Muscle layer of colon (tissue), 2 donors: ENCODE results near the gene PARVB.

ENCODE experiments used
- H3K27ac ChIP-seq: one replicate; pipeline ENCODE4 v1.7.0; 2013; ENCODE audit warnings: low read depth, mild to moderate bottlenecking, low read length, moderate library complexity
- H3K27me3 ChIP-seq, 2 donors: one replicate each; pipeline ENCODE4 v1.7.0; 2013; ENCODE audit warnings: low read length in 2 of 2, mild to moderate bottlenecking in 2 of 2; ENCODE audit not compliant: insufficient read depth in 2 of 2, control insufficient read depth in 1 of 2
- H3K36me3 ChIP-seq: one replicate; pipeline ENCODE4 v1.7.0; 2013; ENCODE audit warnings: mild to moderate bottlenecking, low read length; ENCODE audit not compliant: insufficient read depth
- H3K4me1 ChIP-seq: one replicate; pipeline ENCODE4 v1.7.0; 2013; ENCODE audit warnings: mild to moderate bottlenecking, low read length; ENCODE audit not compliant: insufficient read depth
- H3K4me3 ChIP-seq, 2 donors: one replicate each; pipeline ENCODE4 v1.7.0; 2013; ENCODE audit warnings: low read length in 2 of 2, low read depth in 1 of 2, mild to moderate bottlenecking in 1 of 2, moderate library complexity in 1 of 2
- H3K9ac ChIP-seq: one replicate; pipeline ENCODE4 v1.7.0; 2013; ENCODE audit warnings: low read length
- H3K9me3 ChIP-seq: one replicate; pipeline ENCODE4 v1.7.0; 2013; ENCODE audit warnings: mild to moderate bottlenecking, low read length
- donor health status: abdominal sarcoma.
- donor health status: Adenocarcinoma of cecum.

PARVB gene

DNA sequence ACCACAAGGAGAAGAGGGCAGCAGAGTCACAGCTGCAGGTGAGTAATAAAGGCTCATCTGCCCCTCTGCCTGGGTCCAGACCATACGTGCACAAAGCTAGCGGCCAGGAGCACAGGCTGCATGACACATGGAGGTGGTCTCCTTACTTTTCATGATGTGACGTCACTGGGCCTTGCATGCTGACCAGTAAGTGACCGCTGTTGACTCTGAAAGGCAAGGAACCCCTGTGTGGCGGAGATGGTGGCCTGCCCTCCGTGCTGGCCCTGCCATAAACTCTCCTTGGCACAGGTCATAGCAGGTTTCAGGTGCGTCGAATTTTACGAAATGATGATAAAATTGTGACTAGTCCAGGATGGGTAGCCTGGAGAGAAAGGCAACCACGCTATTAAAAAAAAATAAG is 149.1 kb downstream of the PARVB start:
- Histone ChIP-seq H3K27me3 (no peaks in the 10 kb centered on the region), H3K9me3 (no peaks in the 10 kb centered on the region), H3K36me3 (no peaks in the 10 kb centered on the region), H3K4me1 (no peaks in the 10 kb centered on the region), H3K9ac (no peak overlapping the region), H3K4me3 (no peak overlapping the region), H3K27ac (no peak overlapping the region)

DNA sequence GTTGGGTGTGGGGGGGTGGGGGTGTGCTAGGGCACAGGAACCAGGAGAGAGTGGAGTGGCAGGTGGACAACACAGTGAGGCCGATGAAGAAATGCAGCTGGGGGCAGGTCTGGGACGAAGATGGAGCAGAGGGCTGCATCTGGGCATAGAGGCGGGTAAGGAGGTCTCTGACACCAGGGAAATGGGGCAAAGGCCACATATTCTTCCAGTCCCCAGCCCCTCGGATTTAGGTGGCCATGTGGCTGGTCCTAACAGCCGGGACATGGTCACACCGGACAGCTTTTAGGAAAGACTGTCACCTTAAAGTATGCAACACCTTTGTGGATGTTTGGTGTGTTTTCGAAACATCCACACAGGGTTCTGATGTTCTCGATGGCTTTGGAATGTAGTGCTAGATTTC is 151.6 kb downstream of the PARVB start:
- Histone ChIP-seq H3K36me3 (no peaks in the 10 kb centered on the region), H3K9ac (no peak overlapping the region), H3K27ac (no peak overlapping the region), H3K9me3 (no peaks in the 10 kb centered on the region), H3K4me3 (no peak overlapping the region), H3K4me1 (no peaks in the 10 kb centered on the region), H3K27me3 (no peaks in the 10 kb centered on the region)

- Histone ChIP-seq H3K9me3 (no peaks in the 10 kb centered on the region), H3K27ac (no peak overlapping the region), H3K4me1 (no peaks in the 10 kb centered on the region), H3K27me3 (no peaks in the 10 kb centered on the region), H3K36me3 (no peaks in the 10 kb centered on the region), H3K4me3 (no peak overlapping the region), H3K9ac (no peak overlapping the region)
Observed at GRCh38 chr22:44179196-44179988, 155.3 kb downstream of the PARVB start.

GRCh38 chr22:44179989-44180705 is 156.0 kb downstream of the PARVB start:
- no peak overlapping the region for H3K4me3 ChIP-seq
- no peaks in the 10 kb centered on the region for H3K4me1 ChIP-seq
- H3K27ac ChIP-seq, result no peak overlapping the region
- H3K27me3 ChIP-seq, result no peaks in the 10 kb centered on the region
- H3K9ac ChIP-seq, result no peak overlapping the region
- no peaks in the 10 kb centered on the region for H3K9me3 ChIP-seq
- H3K36me3 ChIP-seq, result no peaks in the 10 kb centered on the region

DNA sequence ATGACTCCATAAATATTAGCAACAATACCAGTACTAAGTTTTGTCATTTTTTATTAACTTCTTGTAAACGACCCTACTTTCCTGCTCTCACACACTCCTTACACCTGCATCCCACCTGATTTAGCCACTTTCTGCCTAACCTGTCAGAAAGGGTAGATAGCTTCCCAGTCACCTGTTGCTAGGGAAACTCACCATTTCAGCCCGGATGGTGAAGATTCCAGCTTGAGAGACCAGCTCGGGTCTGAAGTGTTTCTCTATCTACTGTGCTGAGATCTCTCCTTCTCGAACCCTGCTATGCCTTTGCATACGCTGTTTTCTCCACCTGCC is 156.6 kb downstream of the PARVB start, which contains the start of gene PARVG:
Gene PARVG, plus strand, starts transcription at position 220 of the 327 bp plus-strand sequence. CDS start 2,405 bp downstream, outside the sequence.
- Histone ChIP-seq H3K4me3 (peak within 1 kb of the TSS in 1 of 2 donors; percentile 8), H3K36me3 (no peaks in the 10 kb centered on the region), H3K9me3 (no peaks in the 10 kb centered on the region), H3K27me3 (no peaks in the 10 kb centered on the region), H3K4me1 (no peaks in the 10 kb centered on the region), H3K9ac (no peak within 1 kb of the TSS), H3K27ac (no peak within 1 kb of the TSS)

GRCh38 chr22:44181033-44181911 is 157.2 kb downstream of the PARVB start:
- Histone ChIP-seq H3K9ac (no peak overlapping the region), H3K9me3 (no peaks in the 10 kb centered on the region), H3K4me3 (peak overlapping the region in 1 of 2 donors; percentile 8), H3K4me1 (no peaks in the 10 kb centered on the region), H3K36me3 (no peaks in the 10 kb centered on the region), H3K27ac (no peak overlapping the region), H3K27me3 (no peaks in the 10 kb centered on the region)

- H3K9ac ChIP-seq, result no peak overlapping the region
- no peaks in the 10 kb centered on the region for H3K9me3 ChIP-seq
- no peak overlapping the region for H3K27ac ChIP-seq
- no peaks in the 10 kb centered on the region for H3K27me3 ChIP-seq
- no peaks in the 10 kb centered on the region for H3K4me1 ChIP-seq
- no peaks in the 10 kb centered on the region for H3K36me3 ChIP-seq
- peak overlapping the region in 1 of 2 donors; percentile 8 for H3K4me3 ChIP-seq
Observed at GRCh38 chr22:44181912-44182587, 157.9 kb downstream of the PARVB start.

GRCh38 chr22:44182588-44183286 is 158.6 kb downstream of the PARVB start:
- Histone ChIP-seq H3K27me3 (no peaks in the 10 kb centered on the region), H3K4me3 (no peak overlapping the region), H3K9ac (no peak overlapping the region), H3K4me1 (no peaks in the 10 kb centered on the region), H3K36me3 (no peaks in the 10 kb centered on the region), H3K9me3 (no peaks in the 10 kb centered on the region), H3K27ac (no peak overlapping the region)

DNA sequence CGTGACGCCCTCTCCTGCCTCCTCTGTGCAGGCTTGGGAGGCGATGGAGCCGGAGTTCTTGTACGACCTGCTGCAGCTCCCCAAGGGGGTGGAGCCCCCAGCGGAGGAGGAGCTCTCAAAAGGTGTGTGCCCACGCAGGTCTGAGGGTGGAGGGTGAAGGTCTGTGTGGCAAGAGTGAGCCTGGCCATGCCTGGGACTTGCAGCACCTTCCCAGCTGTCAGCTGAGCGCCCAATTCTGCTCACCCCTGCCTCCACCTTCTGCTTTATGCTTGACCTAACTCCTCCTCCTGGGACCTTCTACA is 159.1 kb downstream of the PARVB start:
- no peaks in the 10 kb centered on the region for H3K36me3 ChIP-seq
- H3K27me3 ChIP-seq, result no peaks in the 10 kb centered on the region
- H3K27ac ChIP-seq, result no peak overlapping the region
- H3K9ac ChIP-seq, result no peak overlapping the region
- H3K4me1 ChIP-seq, result no peaks in the 10 kb centered on the region
- no peak overlapping the region for H3K4me3 ChIP-seq
- no peaks in the 10 kb centered on the region for H3K9me3 ChIP-seq

- no peaks in the 10 kb centered on the region for H3K36me3 ChIP-seq
- no peak overlapping the region for H3K4me3 ChIP-seq
- no peaks in the 10 kb centered on the region for H3K4me1 ChIP-seq
- no peaks in the 10 kb centered on the region for H3K9me3 ChIP-seq
- no peak overlapping the region for H3K9ac ChIP-seq
- no peaks in the 10 kb centered on the region for H3K27me3 ChIP-seq
- no peak overlapping the region for H3K27ac ChIP-seq
Observed at GRCh38 chr22:44184006-44184405, 159.9 kb downstream of the PARVB start.
